GM10266 (cell line): ENCODE results near the gene PRKACA.
A peak's percentile ranks its signal among the peaks of the same experiment; 100 is the strongest.

Experiments used
- DNase-seq: peaks from one replicate; pipeline ENCODE4 v3.0.0; 2012; ENCODE audit errors: extremely low spot score
- CTCF ChIP-seq: IDR thresholded peaks from 2 replicates; pipeline ENCODE4 v1.5.1; 2012; ENCODE audit warnings: mild to moderate bottlenecking, low read depth; ENCODE audit not compliant: control insufficient read depth, insufficient read depth; ENCODE audit errors: missing control alignments

PRKACA gene

DNA sequence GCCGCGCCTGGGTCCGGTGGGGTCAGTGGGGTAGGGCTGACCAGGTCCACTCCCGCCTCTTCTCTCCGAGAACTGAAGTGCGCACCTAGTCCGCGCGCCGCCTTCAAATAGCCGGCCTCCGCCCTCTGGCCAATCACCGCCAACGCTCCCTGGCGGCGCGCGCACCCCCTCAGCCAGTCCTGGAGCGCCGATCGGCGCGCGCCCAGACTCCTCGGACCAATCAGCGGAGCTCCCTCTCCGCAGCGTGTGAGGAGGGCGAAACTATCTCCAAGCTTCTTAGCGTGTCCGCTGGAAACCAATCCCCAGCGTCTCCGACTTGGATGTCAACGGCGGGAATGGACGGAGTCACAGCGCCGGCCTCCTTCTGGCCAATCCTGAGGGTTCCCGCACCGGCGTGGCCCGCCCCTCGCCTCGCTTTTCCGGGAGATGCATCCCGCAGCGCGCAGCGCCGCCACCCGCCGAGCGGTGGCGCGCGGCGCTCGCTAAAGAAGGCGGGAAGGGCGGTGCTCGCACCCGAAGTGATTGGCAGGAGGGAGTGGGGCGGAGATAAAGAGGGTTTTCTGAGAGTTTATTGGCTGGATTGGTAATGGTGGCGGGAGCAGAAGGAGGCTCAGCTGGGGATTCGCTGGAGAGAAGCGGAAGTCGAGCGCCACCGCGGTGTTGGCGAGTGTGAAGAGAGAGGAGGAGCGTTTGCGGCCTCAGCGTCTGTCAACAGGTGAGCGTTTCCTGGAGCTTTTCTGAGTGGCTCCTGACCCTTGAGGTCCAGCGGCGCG lies 19.1 kb upstream of the PRKACA start, which contains the start of gene ASF1B:
TSS of gene ASF1B (minus strand) at position 81 of the 773 bp plus-strand sequence. CDS start 133 bp downstream, outside the sequence.
- DNase-seq = peak; percentile 98
- peak; percentile 89 for TF ChIP-seq CTCF

GRCh38 chr19:14135985-14136508 lies 18.5 kb upstream of the PRKACA start:
- no peak for DNase-seq
- no peak for TF ChIP-seq CTCF

GRCh38 chr19:14135355-14135754 lies 17.8 kb upstream of the PRKACA start:
- DNase-seq = no peak

DNA sequence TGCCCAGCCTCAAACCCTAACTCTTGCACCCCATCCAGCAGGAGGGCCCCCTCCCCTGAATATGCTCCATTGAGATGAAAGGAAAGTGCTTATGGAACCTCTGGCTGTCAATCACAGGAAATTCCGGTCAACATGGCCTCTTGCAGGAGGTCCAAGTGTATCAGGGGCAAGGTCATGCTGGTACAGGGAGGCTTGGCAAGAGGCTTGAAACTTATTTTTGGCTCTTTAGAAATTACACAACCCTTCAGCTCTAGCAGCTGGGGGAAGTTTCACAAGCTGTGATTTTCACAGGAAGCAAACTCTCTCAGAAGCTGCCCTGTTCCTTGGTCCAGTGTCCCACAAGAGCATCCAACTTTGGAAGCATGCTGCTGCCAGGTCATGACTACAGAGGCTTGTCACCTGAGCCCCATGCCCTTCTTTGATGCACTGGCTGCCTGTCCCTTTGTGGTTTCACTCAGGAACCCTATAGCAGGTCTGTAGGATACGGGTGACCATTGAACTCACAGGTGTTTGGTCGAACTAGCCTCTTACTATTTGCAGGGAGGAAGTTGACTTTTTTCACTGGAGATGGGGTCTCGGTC lies 10.5 kb upstream of the PRKACA start:
- TF ChIP-seq CTCF = no peak
- DNase-seq = no peak

More at GRCh38 chr19:14135355-14135754, 17.8 kb upstream of the PRKACA start:
- TF ChIP-seq CTCF = no peak

GRCh38 chr19:14127176-14127575 lies 9.6 kb upstream of the PRKACA start:
- no peak for TF ChIP-seq CTCF
- DNase-seq = no peak

DNA sequence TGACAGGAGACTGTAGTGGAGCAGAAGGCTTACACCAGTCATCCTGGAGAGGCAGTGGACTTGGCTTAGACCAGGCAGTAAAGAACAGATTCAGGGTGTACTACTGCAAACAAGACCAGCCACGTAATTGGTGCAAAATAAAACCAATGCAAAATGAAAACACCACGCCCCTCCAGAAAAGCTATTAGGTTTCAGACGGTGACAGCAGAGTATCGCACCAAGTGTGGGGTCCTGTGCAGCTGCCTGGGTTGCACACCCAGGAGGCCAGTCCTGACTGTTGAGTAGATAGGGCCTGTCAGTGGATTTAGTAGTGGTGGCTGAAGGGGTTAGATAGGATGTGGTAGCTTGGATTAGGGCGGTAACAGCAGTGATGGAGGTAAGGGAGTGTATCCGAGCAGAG lies 5.4 kb upstream of the PRKACA start:
- TF ChIP-seq CTCF = no peak
- DNase-seq = no peak

GRCh38 chr19:14120497-14120780 lies 2.9 kb upstream of the PRKACA start:
- no peak for TF ChIP-seq CTCF
- DNase-seq = no peak
